Colon (tissue), 2 donors: ENCODE results near the gene IGFLR1.
"Not testable (repeated sequence)": the region's sequence is repeated elsewhere in the genome, so short reads cannot be mapped to it uniquely, and the experiment has no call there.

Experiments
- FAIRE-seq: peaks from 2 replicates; lab custom pipeline; 2012; peaks lifted over from hg19 to GRCh38; lab: Jason Lieb, UNC
- donor health status: control.
- donor health status: control.

Gene IGFLR1

DNA sequence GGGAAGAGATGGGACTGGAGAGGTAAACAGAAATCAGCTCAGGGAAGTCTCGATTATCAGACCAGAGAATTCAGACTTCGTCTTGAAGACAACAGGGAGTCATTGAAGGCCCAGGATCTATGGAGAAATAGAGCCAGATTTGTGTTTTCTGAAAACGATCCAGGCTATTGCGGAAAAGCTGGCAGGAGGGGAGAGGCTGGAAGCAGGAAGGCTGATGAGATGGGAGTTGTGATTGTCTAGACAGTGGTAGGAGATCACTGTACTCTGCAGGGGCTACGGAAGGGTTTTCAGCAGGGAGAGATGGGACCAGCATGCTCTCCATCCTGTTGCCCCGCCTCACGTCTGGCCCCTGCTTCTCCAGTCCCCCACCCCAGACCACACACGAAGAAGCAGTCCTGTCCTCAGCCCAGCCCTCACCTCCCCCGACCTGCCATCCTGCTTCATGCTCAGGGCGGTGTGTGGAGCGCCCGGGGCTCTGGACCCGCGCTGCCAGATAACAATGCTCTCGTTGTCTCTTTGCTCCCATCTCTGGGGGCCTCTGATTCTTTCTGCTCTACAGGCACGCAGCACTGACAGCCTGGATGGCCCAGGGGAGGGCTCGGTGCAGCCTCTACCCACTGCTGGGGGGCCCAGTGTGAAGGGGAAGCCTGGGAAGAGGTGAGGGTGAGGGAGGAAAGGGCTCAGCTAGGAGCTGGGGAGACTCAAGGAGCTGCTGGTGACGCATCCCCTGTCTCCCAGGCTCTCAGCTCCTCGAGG, 35.0 kb upstream of the IGFLR1 start:
- FAIRE-seq = no peak

DNA sequence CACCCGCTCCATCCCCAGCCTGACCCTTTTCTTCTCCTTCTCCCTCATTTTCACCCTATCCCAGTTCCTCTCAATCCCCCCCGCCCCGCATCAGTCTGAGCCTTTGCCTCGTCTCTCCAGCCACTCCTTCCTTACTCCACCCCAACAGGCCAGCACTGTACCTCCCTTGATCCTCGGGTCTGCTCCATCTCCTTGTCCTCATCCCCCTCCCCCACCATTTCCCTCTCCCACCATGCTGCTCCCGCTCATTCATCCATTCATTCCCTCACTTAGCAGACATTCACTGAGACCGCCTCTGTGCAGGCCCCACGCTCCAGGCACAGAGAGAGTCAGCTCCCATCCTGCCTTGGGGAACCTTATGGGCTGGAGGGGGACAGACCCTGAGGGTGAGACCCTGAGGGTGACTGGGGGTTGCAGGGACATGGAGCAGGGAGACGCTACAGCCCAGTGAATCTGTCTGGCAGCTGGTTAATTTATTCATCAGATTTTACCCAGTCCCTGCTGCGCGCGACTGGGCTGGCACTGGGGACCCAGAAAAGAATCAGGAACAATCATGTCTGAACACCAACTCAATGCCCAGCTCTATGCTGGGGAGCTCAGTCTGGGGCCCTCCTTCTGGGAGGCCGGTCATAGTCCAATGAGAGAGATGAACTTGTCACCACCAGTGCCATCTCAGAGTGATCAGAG, 34.0 kb upstream of the IGFLR1 start:
- FAIRE-seq = no peak

GRCh38 chr19:35775298-35776101, 33.2 kb upstream of the IGFLR1 start, which contains the start of gene ARHGAP33:
ARHGAP33 (plus strand) TSS chr19:35775564; CDS start chr19:35775659, 95 bp downstream.
- no peak for FAIRE-seq

DNA sequence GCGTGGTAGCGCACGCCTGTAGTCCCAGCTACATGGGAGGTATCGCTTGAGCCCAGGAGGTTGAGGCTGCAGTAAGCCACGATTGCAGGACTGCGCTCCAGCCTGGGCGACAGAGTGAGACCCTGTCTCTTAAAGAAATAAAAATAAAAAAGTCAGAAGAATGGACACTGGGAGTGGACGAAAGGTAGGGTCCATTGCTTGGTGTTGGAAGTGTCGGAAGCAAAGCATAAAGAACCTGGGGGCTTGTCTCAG, 32.7 kb upstream of the IGFLR1 start:
- no peak for FAIRE-seq

DNA sequence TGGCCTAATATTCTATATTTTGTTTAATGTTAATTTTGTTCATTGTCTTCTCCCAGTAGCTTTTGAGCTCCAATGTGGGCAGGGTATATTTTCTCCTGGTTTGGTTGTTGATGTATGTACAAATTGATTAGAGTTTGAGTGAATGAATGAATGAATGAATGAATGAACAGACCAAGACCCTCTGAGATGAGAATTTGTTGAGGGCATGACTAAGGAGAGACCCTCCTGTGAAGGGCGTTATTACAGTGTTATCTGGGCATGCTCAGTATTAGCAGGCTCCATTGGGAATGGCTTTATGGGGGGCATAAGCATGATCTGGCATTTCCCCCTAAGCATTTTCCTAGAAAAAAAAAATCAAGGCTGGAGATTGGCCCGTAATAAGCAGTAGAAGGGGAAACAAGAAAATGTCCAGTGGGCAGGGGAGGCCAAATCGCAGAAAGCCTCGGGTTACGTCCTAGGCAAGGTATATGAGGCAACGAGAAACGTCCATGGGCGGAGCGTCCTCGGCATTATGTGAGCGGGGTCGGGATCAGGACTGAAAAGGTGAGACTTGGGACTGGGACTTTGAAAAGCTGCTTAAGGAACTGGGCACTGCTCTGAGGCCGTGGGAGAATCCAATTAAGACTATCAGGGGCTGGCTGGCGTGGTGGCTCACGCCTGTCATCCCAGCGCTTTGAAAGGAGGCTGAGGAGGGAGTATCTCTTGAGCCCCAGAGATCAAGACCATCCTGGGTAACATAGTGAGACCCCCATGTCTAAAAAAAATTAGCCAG, 32.2 kb upstream of the IGFLR1 start:
- FAIRE-seq = no peak

- FAIRE-seq = no peak
Measured at GRCh38 chr19:35773020-35773806, 31.0 kb upstream of the IGFLR1 start.

GRCh38 chr19:35772362-35772761, 30.1 kb upstream of the IGFLR1 start:
- FAIRE-seq = not testable (repeated sequence)

DNA sequence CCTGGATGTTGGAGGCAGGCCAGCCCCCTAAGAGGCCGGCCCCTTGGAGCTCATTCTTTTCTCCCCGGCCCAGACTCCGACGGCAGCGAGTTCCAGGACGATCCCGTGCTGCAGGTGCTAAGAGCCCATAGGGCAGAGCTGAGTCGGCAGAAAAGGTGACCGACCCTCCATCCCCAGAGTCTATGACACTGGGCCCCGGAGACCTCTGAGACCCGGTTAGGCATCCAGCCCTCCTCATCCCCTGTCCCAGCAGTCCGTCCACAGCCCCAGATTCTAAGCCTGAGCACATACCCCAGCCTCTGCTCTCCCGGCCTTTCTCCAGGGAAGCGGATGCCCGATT, 25.8 kb upstream of the IGFLR1 start:
- no peak for FAIRE-seq

GRCh38 chr19:35767288-35768081, 25.2 kb upstream of the IGFLR1 start:
- no peak for FAIRE-seq

DNA sequence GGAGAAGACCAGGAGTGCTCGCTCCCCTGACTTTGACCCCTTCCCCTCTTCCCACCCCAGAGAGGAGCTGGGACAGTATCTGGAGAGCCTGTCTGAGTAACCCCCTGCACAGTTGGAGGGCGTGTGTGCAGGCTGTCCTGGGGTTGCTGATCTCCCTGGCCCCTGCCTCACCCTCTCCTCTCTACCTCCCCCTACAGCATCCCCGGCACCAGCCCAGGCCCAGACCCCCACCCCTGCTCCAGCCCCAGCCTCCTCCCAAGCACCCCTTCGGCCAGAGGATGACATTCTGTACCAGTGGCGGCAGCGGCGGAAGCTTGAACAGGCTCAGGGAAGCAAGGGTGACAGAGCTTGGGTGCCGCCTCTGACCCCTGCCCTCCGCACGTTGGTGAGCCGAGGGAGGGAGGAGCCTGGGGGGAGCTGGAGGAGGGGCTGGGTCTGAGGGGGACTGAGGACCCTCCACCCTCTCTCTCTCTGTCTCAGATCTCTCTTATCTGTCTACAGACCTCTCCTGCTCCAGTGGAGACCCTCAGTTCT, 24.4 kb upstream of the IGFLR1 start:
- FAIRE-seq = no peak

- FAIRE-seq = no peak
Measured at GRCh38 chr19:35764432-35765315, 22.4 kb upstream of the IGFLR1 start.

DNA sequence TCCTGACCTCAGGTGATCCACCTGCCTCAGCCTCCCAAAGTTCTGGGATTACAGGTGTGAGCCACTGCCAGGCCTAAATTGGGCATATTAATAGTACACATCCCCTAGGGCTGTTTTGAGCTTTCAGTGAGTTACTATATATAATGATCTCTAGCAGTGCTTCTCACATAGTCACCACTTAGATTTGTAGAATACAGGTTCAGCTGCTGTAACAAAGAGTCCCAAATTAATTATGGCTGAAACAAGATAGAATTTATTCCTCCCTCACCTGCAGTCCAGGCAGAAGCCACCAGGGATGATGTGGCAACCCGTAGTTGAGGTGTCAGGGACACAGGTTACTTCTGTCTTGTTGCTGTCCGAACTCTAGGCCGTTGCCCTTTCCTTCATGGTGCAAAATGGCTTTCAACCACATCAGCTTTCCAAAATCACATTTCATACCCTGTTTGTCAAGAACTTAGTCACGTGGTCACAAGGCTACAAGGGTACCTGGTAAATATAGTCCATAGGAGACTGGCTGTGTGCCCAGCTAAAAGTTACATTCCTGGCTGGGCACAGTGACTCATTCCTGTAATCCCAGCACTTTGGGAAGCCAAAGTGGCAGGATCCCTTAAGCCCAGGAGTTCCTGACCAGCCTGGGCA, 18.6 kb upstream of the IGFLR1 start:
- FAIRE-seq = no peak

GRCh38 chr19:35759697-35760096, 17.4 kb upstream of the IGFLR1 start:
- no peak for FAIRE-seq

- peak; percentile 76 for FAIRE-seq
Measured at GRCh38 chr19:35757749-35758608, 15.7 kb upstream of the IGFLR1 start, which contains the start of gene PROSER3. PROSER3 (plus strand) TSS chr19:35758176; CDS start chr19:35758216, 40 bp downstream.

DNA sequence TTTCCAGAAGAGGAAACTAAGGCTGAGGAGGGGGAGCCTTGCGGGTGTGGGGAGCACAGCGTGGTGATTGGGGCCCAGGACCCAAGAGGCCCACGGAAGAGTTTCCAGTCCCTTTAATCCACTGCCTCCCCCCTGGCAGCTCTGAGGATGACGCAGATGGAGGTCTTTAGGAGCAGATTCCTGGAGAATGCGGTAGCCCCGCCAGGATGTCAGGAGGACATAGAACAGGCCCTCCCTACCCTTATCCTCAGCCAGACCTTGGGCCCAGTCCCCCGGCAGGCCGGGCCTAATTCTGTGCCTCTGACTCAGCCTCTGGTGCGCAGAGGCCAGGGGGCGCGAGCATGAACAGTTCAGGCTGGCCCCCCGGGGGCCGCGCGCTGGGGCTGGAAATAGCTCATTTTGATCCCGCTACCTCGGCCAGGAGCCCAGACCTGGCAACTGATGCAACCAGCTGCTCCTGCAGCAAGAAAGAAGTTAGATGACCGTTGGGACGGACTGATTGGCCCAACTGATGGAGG, 15.0 kb upstream of the IGFLR1 start:
- FAIRE-seq = no peak

DNA sequence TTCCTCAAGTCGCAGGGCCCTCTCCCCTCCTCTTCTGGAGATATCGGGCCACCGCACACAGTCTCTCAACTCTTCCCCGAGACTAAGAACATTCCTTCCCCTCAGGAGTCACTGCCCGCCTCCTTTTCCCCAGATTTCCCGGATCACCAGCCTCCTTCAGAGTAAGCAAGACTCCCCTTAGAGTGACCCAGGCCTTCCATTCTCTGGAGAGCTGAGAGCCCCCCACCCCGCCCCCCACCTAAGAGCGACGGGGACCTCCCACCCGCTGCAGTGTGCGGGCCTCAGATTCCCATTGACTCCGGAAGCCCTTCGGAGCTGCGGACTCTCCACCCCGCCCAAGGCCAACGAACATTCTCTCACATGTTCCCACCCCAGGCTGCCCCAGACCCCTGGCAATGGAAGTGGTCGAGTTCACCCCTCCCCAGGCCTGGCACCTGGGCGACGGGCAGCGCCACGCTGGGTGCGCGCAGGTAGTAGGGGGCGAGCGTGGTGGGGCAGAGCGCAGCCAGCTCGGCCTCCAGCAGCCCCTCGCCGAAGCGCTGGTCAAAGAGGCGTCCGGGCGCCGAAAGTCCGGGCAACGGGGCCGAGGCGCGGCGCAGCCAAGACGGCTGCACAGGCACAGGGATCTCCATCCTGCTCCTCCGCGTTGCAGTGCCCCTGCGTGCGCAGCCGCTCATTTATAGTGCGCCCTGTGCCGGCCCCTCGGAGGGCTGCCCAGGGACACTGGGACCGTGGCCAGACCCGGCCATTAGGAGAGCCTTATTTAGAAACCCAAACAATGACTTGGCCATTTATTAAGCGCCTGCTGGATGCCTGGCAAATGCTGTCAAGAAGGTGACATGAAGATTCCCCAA, 14.4 kb upstream of the IGFLR1 start, which contains the start of gene HSPB6:
Gene HSPB6, minus strand, starts transcription at position 653 of the 854 bp plus-strand sequence. Its CDS starts 21 bp downstream, at position 632.
- no peak for FAIRE-seq
